OCI-M1 (cell line): ENCODE results near the gene EXOC3L4.
"Not testable (repeated sequence)": the region's sequence is repeated elsewhere in the genome, so short reads cannot be mapped to it uniquely, and the experiment has no call there.

Experiments used
- DNase-seq: peaks from one replicate; lab custom pipeline; 2025; lab: John Stamatoyannopoulos, UW

EXOC3L4 gene

DNA sequence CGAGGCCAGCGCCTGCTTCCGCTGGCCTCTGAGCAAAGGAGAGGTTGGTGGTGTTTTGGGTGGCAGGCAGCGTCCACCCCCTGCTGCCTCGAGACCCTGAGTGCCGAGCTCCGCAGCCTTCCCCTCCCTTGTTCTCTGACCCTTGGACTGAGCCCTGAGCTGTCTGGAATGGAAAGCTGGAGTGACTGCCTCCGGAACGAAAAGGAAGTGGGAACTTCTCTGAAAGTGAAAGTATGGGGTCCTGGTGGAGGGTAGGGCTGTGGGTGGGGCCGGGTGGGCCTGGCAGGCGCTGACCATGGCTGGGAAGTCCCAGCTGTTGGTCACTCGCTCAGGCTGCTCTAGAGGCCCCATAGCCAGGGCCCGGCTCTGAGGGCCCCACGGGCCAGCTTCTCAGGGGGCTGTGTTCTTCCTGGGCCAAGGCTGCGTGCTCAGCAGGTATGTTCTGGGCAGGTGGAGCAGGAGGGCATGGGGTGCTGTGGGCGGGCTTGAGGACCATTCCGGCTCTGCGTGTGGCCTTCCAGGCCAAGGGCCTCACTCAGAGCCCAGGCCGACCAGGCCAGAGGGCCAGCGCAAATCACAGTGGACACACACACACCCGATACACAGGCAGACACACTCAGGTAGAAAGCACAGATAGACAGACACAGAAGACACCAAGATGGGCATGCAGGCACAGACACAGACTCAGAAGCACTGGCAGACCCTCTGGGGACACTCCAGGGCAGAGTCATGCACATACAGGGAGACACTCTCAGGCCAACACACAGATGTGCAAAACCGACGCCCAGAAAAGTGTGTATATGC is at the start of gene EXOC3L4:
TSS of gene EXOC3L4 (plus strand) at position 320 of the 804 bp plus-strand sequence. CDS start 5,495 bp downstream, outside the sequence.
- DNase-seq = peak; percentile 12

- no peak for DNase-seq
Observed at GRCh38 chr14:103045371-103045869, 49.1 kb upstream of the EXOC3L4 start.

GRCh38 chr14:103047453-103047852 is 47.1 kb upstream of the EXOC3L4 start:
- DNase-seq = not testable (repeated sequence)

- no peak for DNase-seq
Observed at GRCh38 chr14:103050935-103051334, 43.6 kb upstream of the EXOC3L4 start.

DNA sequence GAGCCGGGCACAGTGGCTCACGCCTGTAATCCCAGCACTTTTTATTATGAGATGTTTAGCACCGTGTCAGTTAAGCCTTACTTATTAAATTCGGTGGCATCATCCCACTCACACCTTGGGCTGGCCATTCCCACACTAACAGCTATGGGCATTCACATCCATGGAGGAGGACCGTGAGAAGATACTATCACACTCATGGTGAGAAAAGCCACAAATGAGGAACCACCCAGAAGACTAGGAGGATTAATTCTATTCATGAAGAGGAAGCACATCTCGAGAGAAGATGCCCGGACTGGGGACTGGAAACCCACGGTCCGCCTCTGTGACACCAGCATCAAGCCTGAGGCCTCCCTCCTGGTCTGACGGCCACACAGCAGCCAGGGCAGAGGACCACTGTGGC is 42.1 kb upstream of the EXOC3L4 start:
- peak; percentile 60 for DNase-seq

GRCh38 chr14:103055695-103056094 is 38.8 kb upstream of the EXOC3L4 start:
- no peak for DNase-seq

GRCh38 chr14:103056322-103057027 is 38.0 kb upstream of the EXOC3L4 start:
- no peak for DNase-seq

DNA sequence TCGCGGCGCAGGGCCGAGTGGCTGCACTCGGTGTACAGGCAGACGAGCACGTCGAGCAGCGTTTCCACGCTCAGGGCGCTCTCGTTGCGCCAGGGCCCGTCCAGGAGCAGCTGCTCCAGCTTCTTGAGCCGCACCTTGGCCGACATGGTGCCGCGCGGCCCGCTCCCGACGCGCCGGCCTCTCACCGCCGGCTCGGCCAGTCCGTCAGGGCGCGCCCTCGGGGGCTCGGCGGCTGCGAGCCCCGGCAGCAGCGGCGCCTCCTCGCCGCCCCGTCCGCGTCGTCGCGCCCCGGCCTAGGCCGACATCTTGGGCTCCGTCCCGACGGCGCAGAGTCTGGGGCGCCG is 37.5 kb upstream of the EXOC3L4 start:
- no peak for DNase-seq

DNA sequence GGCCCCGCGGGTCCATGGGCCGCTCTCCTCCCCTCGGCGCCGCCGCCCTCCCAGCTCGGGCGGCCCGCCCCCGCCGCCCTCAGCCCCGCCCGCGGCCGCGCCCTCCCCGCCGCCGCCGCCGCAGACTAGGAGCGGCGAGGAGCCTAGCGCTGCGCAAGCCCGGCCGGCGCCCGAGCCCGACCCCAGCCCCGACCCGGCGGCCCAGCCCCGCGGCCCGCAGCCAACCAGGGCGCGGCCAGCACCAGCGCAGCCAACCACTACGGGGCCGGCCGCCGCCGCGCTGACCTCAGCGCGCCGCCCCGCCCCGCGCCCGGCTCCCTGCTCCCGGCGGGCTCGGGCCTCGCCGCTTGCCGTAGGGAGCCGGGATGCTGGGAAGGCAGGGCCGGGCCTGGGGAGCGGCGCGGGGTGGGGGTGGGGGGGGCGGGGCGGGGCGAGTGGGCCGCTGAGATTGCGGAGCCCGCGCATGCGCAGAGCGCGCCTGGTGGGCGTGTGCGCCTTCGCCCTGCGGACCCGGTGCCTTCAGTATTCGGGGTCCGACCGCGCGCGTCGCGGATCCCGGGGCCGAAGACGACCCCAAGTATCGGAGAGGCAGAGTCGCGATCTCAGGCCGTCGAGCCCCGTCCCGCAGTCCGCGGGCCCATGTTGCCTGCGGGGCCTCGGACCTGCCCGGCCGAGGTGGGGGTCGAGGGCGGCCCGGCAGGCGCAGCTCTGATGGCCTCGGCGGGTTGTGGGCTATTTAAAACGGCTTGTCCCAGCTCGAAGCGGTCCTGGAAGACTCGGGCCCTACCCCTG is 37.0 kb upstream of the EXOC3L4 start, which contains the start of gene CDC42BPB:
TSS of gene CDC42BPB (minus strand) at position 178 of the 792 bp plus-strand sequence. CDS start 376 bp downstream, outside the sequence.
- DNase-seq = peak; percentile 84

DNA sequence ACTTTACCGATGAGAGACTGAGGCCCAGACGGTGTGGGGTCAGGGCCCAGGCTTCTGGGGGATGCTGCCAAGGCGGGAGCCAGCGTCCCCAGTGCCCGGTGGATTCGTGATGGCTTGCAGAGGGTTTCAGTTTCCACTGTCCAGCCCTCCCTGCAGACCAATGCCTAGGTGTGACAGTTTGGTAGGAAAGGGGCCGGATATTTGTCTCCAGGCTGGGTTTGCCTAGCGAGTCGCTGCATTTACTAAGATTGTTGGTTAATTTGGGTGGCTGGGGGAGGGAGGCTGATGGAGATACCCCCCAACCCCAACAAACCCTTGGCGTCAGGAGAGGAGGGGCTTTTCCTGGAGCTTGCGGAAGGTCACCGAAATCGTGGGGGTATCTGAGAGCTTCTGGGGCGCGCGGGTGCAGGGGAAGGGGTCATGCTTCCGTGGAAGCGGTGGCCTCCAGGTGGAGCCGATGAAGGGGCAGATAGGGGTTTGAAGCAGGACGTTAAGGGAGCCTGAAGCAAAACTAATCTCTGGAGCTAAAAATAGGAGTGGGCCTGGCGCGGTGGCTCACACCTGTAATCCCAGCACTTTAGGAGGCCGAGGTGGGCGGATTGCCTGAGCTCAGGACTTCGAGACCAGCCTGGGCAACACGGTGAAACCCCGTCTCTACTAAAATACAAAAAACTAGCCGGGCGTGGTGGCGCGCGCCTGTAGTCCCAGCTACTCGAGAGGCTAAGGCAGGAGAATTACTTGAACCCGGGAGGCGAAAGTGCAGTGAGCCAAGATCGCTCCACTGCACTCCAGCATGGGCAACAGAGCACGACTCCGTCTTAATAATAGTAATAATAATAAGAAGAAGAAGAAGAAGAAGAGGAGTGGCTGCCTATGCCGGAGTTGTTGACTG is 36.1 kb upstream of the EXOC3L4 start:
- no peak for DNase-seq

DNA sequence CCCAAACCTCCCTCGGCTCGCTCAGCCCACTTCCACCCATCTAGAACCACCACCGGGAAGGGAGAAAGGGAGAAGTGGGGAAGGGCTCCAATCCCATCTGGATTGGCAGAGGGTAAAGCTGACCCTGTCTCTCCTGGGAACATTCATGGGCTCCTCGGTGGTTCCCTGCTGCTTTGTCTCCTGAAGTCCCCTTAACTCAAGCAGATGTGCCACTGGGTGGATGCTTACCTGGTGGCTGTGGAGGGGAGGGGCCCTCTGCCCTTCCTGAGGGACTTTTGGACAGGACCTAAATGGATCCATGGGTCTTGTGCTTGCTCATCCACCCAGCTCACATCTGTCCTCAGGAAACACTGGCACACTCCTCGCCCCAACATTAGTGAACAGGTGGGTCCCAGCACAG is 35.0 kb upstream of the EXOC3L4 start:
- no peak for DNase-seq

- DNase-seq = no peak
Observed at GRCh38 chr14:103061482-103061976, 33.0 kb upstream of the EXOC3L4 start.

GRCh38 chr14:103064436-103064835 is 30.1 kb upstream of the EXOC3L4 start:
- no peak for DNase-seq

DNA sequence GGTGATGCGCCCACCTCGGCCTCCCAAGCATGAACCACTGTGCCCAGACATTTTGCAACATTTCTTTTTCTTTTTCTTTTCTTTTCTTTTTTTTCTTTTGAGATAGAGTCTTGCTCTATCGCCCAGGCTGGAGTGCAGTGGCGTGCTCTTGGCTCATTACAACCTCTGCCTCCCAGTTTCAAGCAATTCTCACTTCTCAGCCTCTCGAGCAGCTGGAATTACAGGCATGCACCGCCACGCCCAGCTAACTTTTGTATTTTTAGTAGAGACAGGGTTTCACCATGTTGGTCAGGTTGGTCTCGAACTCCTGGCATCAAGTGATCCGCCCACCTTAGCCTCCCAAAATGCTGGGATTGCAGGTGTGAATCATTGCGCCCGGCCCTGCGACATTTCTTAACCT is 29.5 kb upstream of the EXOC3L4 start:
- DNase-seq = no peak

DNA sequence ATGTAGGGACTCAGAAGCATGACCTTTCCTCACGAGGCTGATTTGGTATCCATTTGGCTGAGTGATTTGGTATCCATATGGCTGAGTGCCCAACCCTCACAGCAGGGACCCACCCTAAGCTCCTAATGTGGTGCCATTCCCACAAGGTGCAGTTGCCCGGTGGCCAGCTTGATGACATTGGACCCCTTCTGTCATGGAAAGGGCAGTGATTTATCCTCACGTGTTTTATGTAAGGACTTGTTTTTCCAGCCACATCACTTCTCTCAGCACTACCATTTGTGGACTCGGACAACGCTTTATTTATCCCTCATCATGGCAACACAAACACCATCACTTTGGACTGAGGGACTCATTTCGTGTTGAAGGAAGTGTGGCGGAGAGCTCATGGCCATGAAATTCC is 28.7 kb upstream of the EXOC3L4 start:
- no peak for DNase-seq

GRCh38 chr14:103066399-103066798 is 28.1 kb upstream of the EXOC3L4 start:
- DNase-seq = no peak

DNA sequence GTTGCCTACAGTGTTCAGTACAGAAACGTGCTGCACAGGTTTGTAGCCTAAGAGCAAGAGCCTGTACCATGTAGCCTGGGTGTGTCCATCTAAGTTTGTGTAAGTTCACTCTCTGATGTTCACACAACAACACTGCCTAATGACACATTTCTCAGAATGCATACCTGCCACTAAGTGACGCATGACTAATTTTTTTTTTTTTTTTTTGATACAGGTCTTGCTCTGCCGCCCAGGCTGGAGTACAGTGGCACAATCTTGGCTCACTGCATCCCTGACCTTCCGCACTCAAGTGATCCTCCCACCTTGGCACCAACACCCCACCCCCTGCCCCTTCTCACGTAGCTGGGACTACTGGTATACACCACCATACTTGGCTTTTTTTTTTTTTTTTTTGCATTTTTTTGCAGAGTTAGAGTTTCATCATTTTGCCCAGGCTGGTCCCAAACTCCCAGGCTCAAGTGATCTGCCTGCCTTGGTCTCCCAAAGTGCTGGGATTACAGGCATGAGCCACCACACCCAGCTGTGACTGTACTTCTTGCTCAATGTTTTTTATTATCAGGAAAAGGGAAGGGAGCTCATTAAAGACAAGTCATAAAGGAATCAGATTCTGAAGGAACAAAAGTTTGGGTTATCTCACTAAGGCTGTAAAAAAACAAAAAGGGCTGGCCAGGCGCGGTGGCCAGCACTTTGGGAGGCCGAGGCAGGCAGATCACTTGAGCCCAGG is 27.1 kb upstream of the EXOC3L4 start:
- no peak for DNase-seq

GRCh38 chr14:103068351-103069073 is 26.0 kb upstream of the EXOC3L4 start:
- no peak for DNase-seq

DNA sequence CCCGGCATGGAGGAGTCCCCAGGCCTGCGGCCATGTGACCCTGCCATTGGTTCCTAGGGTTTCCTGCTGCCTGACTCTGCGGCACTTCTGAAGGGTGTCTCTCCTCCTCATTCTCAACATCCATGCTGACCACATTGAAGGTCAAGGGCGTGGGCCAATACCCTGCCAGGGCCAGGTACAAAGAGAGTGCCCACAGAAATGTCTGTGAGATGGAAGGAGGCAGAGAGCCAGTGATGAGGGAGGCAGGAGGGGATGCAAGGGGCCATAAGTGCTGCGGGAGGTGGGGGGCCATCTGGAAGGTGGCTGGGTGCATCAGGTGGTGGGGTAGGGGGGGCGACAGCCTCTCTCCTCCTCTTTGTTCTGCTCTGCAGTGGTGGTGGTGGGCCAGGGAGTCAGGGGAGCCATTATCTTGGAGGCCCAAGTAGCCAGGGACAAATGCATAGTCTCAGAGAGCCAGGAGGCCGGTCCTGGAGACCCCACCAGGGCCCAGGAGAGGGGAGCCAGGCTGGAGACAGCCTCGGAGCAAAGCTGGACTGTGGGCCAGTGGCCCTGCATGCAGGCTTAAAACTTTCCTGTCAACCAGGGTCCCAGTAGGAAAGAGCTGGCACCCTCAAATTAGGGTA is 24.2 kb upstream of the EXOC3L4 start:
- DNase-seq = no peak
